Endothelial cell of umbilical vein (primary cell): Measurements from ENCODE around the gene LIPE. TPM values are rescaled to one million over a fixed set of nuclear protein-coding genes. Genes with fewer than 3 reads are reported as not detected.

Experiments
- BruUV-seq: library from RNA; stranded (reverse); fragments of 400-500 nt; replicated peaks from 2 replicates; lab custom pipeline; 2021; lab: Mats Ljungman, UMichigan
- CTCF ChIA-PET: fragments of 300-600, 350-600 bp; sonication (Branson Sonifier 250); formaldehyde crosslinking; loops from one replicate; lab custom pipeline; 2021; ENCODE audit warnings: antibody characterized with exemption, inconsistent platforms; lab: Charles Lee
- POLR2A ChIA-PET: fragments of 300-600, 350-600 bp; sonication (Branson Sonifier 250); formaldehyde crosslinking; loops from one replicate; lab custom pipeline; 2021; ENCODE audit warnings: antibody characterized with exemption, inconsistent platforms; lab: Charles Lee
- DNase-seq: peaks from one replicate; pipeline ENCODE4 v3.0.0-alpha.2; 2011; ENCODE audit warnings: low read depth, low spot score
- FAIRE-seq: peaks from 2 replicates; lab custom pipeline; 2011; peaks lifted over from hg19 to GRCh38; lab: Jason Lieb, UNC
- H2AFZ ChIP-seq: 2 replicates; pipeline ENCODE4 v1.6.0; 2012; ENCODE audit warnings: low read depth, low read length, control low read depth, inconsistent platforms
- H3K27ac ChIP-seq: 2 replicates; pipeline ENCODE4 v1.5.1; 2011; ENCODE audit warnings: low read depth, mild to moderate bottlenecking, control low read depth, low read length, moderate library complexity; ENCODE audit not compliant: insufficient read depth
- H3K27me3 ChIP-seq, 2 experiments: 2 replicates each; pipeline versions ENCODE4 v1.6.0 to v1.6.1; 2011; ENCODE audit warnings: low read length in 2 of 2, mixed read lengths in 1 of 2; ENCODE audit not compliant: control insufficient read depth in 2 of 2, insufficient read depth in 2 of 2
- H3K36me3 ChIP-seq, 2 experiments: 2 replicates in 1 of 2; 3 replicates in 1 of 2; pipeline ENCODE4 v1.5.1; 2011; ENCODE audit warnings: low read length in 2 of 2, mild to moderate bottlenecking in 1 of 2, moderate library complexity in 1 of 2; ENCODE audit not compliant: control insufficient read depth in 2 of 2, insufficient read depth in 2 of 2; ENCODE audit errors: extremely low read depth in 1 of 2
- H3K4me1 ChIP-seq: 3 replicates; pipeline ENCODE4 v1.5.1; 2011; ENCODE audit warnings: mild to moderate bottlenecking, low read length; ENCODE audit not compliant: control insufficient read depth, insufficient read depth; ENCODE audit errors: extremely low read depth
- H3K4me2 ChIP-seq: 2 replicates; pipeline ENCODE4 v1.6.1; 2011; ENCODE audit warnings: low read length, control low read depth, mixed read lengths; ENCODE audit not compliant: insufficient read depth
- H3K4me3 ChIP-seq, 3 experiments: fragments of 200-600 bp in 1 of 3; sonication (generic), shearing (Covaris generic) in 1 of 3; replicated peaks in 1 of 3; 2 replicates each; pipeline ENCODE4 v1.5.1; 2011 to 2016; ENCODE audit warnings: control low read depth in 3 of 3, low read length in 3 of 3, mild to moderate bottlenecking in 2 of 3, inconsistent platforms in 1 of 3, low read depth in 1 of 3, moderate library complexity in 1 of 3; ENCODE audit not compliant: insufficient read depth in 1 of 3
- H3K79me2 ChIP-seq: 2 replicates; pipeline ENCODE4 v1.6.0; 2012; ENCODE audit warnings: low read length, inconsistent platforms; ENCODE audit not compliant: control insufficient read depth, insufficient read depth
- H3K9ac ChIP-seq: replicated peaks from 2 replicates; pipeline ENCODE3; 2011; ENCODE audit warnings: low read length, control low read depth; ENCODE audit not compliant: insufficient read depth; ENCODE audit errors: extremely low read depth
- H3K9me1 ChIP-seq: replicated peaks from 3 replicates; pipeline ENCODE4 v1.6.0; 2011; ENCODE audit warnings: mild to moderate bottlenecking, low read length; ENCODE audit not compliant: control insufficient read depth, insufficient read depth; ENCODE audit errors: extremely low read depth
- H3K9me3 ChIP-seq: replicated peaks from 2 replicates; pipeline ENCODE4 v1.5.1; 2012; ENCODE audit warnings: low read length, inconsistent platforms; ENCODE audit not compliant: control insufficient read depth, insufficient read depth
- H4K20me1 ChIP-seq: replicated peaks from 2 replicates; pipeline ENCODE3; 2011; ENCODE audit warnings: mild to moderate bottlenecking, low read length; ENCODE audit not compliant: control insufficient read depth, insufficient read depth; ENCODE audit errors: extremely low read depth
- EZH2 ChIP-seq: IDR thresholded peaks from 2 replicates; pipeline ENCODE4 v1.6.1; 2012; ENCODE audit warnings: borderline replicate concordance, low read depth, mild to moderate bottlenecking, moderate library complexity, low read length, inconsistent platforms; ENCODE audit not compliant: severe bottlenecking
- FOS ChIP-seq: IDR thresholded peaks from 2 replicates; pipeline ENCODE4 v1.6.1; 2011; ENCODE audit warnings: mild to moderate bottlenecking, low read length, moderate library complexity, borderline replicate concordance; ENCODE audit not compliant: insufficient read depth
- GATA2 ChIP-seq: IDR thresholded peaks from 2 replicates; pipeline ENCODE4 v1.7.0; 2011; ENCODE audit warnings: low read depth, mild to moderate bottlenecking, moderate library complexity, mixed read lengths, low read length; ENCODE audit not compliant: insufficient read length, insufficient read depth
- JUN ChIP-seq: IDR thresholded peaks from 2 replicates; pipeline ENCODE4 v1.6.1; 2011; ENCODE audit warnings: borderline replicate concordance, low read depth; ENCODE audit not compliant: insufficient read length, insufficient read depth
- MAX ChIP-seq: IDR thresholded peaks from 2 replicates; pipeline ENCODE4 v1.6.1; 2011; ENCODE audit not compliant: insufficient read depth, insufficient read length
- MYC ChIP-seq: IDR thresholded peaks from one replicate; pipeline ENCODE4 v1.6.1; 2011; ENCODE audit warnings: mild to moderate bottlenecking, low read depth, low read length
- POLR2A ChIP-seq: IDR thresholded peaks from 2 replicates; pipeline ENCODE4 v1.6.1; 2012; ENCODE audit warnings: low read depth, mild to moderate bottlenecking, control low read depth, low read length
- POLR2AphosphoS5 ChIP-seq: IDR thresholded peaks from 2 replicates; pipeline ENCODE4 v1.6.1; 2012; ENCODE audit warnings: low read depth, mild to moderate bottlenecking, control low read depth, low read length, moderate library complexity; ENCODE audit not compliant: insufficient read depth
- dilution Hi-C: fragments of 300-500 bp; cut with MboI; formaldehyde crosslinking; loops from one replicate; pipeline ENCODE4 v1.15.0; 2019; ENCODE audit warnings: low sequenced_read_pairs; ENCODE audit not compliant: extremely low pct_ligation_motif_present
- intact Hi-C: fragments of 100-400 bp; cut with micrococcal nuclease; formaldehyde crosslinking; loops from one replicate; pipeline ENCODE4 v1.10.0; 2022
- polyA plus RNA-seq, 4 experiments: library from polyadenylated mRNA; depleted of rRNA in 3 of 4; stranded (reverse) in 3 of 4; unstranded in 1 of 4; fragments of >200 nt; gene quantifications; 2 replicates each; pipeline versions ENCODE4 v1.2.1 to v1.2.3, GENCODE V29; 2011 to 2012; ENCODE audit warnings: missing spikeins in 1 of 4
- total RNA-seq: library from RNA; stranded (reverse); gene quantifications from 2 replicates; pipeline ENCODE4 v1.2.3, GENCODE V29; 2021
- TF ChIP-seq, protein P1 (sequence below), 2 donors: IDR thresholded peaks; 1 replicate in 1 of 2; 2 replicates in 1 of 2; pipeline ENCODE4 v1.5.1; 2011; ENCODE audit warnings: low read length in 2 of 2, mild to moderate bottlenecking in 2 of 2, moderate library complexity in 2 of 2, control low read depth in 1 of 2, inconsistent platforms in 1 of 2, low read depth in 1 of 2; ENCODE audit not compliant: insufficient read depth in 1 of 2; ENCODE audit errors: extremely low read depth in 1 of 2

The LIPE gene
- total and polyA plus RNA-seq, 2 donors (not counting 3 experiments of a cell fraction or from before 2014, with no cell fraction given), result 3.8 to 13.5 TPM

DNA sequence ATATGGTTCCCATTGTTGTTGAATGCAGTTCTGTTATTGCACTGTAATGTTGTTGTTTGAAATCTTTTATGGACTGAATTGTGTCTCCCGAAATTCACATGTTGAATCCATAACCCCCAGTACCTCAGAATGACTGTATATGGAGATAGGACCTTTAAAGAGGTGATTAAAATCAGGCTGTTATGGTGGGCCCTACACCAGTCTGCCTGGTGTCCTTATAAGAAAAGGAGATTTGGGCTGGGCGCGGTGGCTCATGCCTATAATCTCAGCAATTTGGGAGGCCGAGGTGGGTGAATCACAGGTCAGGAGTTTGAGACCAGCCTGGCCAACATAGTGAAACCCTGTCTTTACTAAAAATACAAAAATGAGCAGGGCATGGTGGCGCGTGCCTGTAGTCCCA lies 8.1 kb upstream of the LIPE start:
- H3K79me2 ChIP-seq, result no peaks in the 10 kb centered on the region
- BruUV-seq, result no TSS peak
- POLR2A ChIA-PET, result interaction anchor here (0.6 to 0.7 kb wide), 2 partner anchors 39 to 64 kb away, joined by 3 read pairs; no protein-coding TSS in a partner anchor
- no peak overlapping the region for H3K27ac ChIP-seq
- H3K4me1 ChIP-seq, result peaks cover 10% of the 10 kb centered on the region
- H4K20me1 ChIP-seq, result no peaks in the 10 kb centered on the region
- dilution Hi-C loops, result no loop called here
- H3K4me2 ChIP-seq, result no peak overlapping the region
- H3K36me3 ChIP-seq, result no peaks in the 10 kb centered on the region
- no peaks in the 10 kb centered on the region for H3K27me3 ChIP-seq
- CTCF ChIA-PET, result interaction anchor here (1.2 to 2.0 kb wide), 3 partner anchors 12 to 35 kb away, joined by 4 to 7 read pairs (median 5); no protein-coding TSS in a partner anchor
- no peak for DNase-seq
- no peak for FAIRE-seq
- no peaks in the 10 kb centered on the region for H3K9me1 ChIP-seq
- no peak overlapping the region for H2AFZ ChIP-seq
- intact Hi-C loops, result no loop called here
- TF ChIP-seq EZH2, result no peak
- TF ChIP-seq MAX, result no peak
- TF ChIP-seq, protein P1, sequence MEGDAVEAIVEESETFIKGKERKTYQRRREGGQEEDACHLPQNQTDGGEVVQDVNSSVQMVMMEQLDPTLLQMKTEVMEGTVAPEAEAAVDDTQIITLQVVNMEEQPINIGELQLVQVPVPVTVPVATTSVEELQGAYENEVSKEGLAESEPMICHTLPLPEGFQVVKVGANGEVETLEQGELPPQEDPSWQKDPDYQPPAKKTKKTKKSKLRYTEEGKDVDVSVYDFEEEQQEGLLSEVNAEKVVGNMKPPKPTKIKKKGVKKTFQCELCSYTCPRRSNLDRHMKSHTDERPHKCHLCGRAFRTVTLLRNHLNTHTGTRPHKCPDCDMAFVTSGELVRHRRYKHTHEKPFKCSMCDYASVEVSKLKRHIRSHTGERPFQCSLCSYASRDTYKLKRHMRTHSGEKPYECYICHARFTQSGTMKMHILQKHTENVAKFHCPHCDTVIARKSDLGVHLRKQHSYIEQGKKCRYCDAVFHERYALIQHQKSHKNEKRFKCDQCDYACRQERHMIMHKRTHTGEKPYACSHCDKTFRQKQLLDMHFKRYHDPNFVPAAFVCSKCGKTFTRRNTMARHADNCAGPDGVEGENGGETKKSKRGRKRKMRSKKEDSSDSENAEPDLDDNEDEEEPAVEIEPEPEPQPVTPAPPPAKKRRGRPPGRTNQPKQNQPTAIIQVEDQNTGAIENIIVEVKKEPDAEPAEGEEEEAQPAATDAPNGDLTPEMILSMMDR (IDR thresholded peaks at IDR 0.05; ENCODE audit: extremely low read depth in 1 of 2, insufficient read depth in 1 of 2, low read depth in 1 of 2, low read length in 2 of 2), result no peak
- no peak for TF ChIP-seq POLR2A
- TF ChIP-seq MYC, result no peak
- TF ChIP-seq FOS, result no peak
- TF ChIP-seq GATA2, result no peak
- TF ChIP-seq POLR2AphosphoS5, result no peak
- no peak for TF ChIP-seq JUN
- no peaks in the 10 kb centered on the region for H3K9me3 ChIP-seq
- H3K9ac ChIP-seq, result no peak overlapping the region
- H3K4me3 ChIP-seq, result no peak overlapping the region
